Activated CD8-positive, alpha-beta memory T cell treated with anti-CD3 and anti-CD28 coated beads for 24 hours (primary cell): Measurements from ENCODE around the gene CENPC.
"Not testable (repeated sequence)": the region's sequence is repeated elsewhere in the genome, so short reads cannot be mapped to it uniquely, and the experiment has no call there.

Source experiments
- DNase-seq: peaks from one replicate; pipeline ENCODE4 v3.0.0-alpha.2; 2020

CENPC gene

DNA sequence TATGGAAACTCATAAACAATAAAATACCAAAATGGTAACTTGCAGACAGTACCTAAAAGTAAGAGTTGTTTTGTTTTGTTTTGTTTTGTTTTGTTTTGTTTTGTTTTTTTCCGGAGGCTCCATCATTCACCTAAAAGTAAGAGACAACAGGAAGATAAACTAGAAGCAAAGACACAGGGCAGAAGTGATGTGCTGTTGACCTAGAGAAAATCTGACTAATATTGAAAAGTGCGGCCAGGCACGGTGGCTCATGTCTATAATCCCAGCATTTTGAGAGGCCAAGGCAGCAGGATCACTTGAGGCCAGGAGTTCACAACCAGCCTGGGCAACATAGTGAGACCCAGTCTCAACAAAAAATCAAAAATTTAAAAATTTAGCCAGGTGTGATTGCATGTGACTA is 5.6 kb upstream of the CENPC start:
- no peak for DNase-seq

DNA sequence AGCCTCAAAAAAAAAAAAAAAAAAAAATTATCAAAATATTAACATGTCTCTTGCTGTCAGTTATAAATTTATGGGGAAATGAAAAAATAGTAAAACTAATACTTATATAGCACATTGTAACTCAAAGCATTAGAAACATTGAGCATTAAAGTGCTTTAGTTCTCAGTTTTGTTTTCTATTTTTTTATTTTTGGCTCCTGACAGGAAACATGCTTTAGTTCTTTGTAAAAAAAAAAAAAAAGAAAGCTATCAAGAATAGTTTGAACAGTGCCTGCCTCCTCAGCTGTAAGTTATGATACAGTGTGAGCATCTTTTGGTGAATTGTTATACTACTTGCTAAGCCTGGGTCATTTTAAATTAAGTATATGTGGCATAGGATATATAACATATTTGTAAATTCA is 5.1 kb upstream of the CENPC start:
- DNase-seq: no peak

DNA sequence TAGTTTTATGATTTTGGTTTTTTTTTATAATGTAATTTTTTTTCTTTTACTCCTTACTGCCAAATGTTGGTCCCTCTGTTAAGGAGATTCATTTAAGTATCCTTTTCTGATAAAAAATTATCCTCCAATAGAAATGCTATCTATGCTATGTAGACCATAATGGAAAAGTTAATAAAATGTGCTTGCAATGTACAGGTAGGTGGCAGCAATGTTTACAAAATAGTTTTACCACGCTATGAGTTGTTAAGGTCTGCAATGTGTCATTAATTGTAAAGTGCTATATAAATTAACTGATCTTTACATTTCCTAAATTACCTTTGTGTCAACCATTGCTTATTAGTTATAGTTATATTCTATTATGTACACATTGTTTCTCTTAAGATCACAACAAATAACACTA is 3.8 kb upstream of the CENPC start:
- DNase-seq: no peak

DNA sequence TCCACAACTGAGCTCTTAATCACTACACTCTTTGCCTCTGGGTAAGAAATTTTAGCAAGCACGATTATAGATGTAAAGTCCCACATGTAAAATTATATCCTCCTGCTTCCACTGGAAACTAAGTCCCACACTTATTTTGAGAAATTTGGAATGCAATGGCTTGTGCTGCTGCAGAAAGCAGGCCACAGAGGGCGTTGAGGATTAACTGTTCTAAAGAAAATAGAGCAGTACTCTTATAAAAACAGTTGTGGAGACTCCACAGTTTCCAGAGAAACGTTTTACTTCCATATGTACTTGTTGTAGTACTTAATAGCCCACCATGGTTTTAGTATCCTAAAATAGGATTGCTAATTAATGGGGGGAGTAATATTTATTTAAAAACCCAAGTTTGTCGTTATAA is 1.7 kb upstream of the CENPC start:
- DNase-seq: no peak

DNA sequence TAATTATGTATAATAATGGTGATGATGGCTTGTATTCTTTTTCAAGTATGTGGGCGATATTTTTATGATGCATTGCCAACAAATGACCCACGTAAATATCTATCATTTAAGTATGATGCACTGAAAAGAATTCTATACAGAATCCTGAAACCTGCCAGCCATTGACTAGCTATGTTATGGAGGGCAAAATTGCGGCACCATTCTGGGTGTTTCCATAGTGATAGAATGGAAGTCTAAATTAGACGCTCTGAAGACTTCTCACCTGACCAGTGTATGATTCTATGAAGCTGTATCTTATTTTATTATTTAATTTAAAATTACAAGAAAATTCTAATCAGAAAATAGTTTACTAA is 677 bp upstream of the CENPC start:
- no peak for DNase-seq

DNA sequence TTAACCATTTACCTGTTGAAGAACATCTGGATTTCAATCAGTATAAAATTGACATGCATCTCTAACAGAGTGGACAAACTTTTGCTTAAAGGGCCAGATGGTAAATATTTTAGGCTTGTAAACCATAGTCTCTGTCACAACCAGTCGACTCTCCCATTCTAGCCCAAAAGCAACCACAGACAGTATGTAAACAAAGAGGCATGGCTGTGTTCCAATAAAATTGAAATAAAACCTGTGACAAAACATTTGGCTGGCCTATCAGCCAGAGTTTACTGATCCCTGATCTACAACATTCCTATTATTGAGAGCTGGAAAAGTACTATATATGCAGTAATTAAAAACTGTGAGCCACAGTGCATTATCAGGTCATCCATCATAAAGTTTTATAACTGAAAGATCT is 3.2 kb downstream of the CENPC start:
- DNase-seq: no peak

DNA sequence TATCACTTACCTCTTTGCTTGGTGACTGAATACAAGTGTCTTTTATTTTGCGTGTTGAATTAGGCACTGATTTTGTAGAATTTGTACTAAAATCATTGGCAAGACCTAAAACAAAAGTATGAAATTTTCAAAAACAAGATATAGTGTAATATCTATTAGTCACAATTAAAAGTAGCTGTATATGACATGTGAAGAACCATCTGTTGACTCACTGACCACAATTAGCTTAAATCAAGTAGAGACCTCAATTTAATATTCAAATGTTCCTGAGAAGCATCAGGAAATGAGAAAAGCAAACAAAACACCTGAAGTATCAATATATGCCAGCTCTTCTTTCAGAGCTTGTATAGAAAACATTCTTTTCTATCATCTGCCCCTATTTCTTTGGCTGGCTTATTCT is 5.5 kb downstream of the CENPC start:
- no peak for DNase-seq

DNA sequence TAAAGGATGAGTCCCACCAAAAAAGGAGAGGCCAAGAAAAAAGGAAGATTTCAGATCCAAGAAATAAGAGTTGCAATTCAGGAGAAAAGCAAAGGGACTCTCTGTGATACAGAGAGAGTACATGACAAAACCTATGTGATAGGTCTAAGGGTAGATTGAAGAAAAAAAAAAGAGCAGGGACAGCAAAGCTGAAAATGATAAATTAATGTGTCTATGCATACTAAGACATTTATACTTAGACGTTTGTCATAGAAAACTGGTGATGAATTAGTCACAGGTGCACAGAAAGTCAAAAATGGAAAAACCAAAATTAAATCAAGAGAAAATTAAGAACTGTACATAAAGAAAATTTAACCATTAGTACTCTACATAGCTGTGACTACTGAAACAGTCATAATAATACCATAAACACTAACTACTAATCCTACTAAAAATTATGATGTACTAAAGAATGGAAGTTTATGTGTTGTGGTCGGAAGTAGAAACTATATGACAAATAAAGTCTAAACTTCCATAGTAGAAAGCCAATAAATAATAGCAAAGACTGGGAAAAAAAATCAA is 9.9 kb downstream of the CENPC start:
- DNase-seq: no peak

DNA sequence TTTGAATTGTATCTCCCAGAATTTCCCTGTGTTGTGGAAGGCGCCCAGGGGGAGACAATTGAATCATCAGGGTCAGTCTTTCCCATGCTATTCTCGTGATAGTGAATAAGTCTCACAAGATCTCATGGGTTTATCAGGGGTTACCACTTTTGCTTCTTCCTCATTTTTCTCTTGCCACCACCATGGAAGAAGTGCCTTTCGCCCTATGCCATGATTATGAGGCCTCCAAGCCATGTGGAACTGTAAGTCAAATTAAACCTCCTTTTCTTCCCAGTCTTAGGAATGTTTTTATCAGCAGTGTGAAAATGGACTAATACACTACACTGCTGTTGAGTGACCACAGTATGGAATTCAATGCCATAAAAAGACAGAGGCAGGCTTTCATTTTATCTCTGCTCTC is 12.2 kb downstream of the CENPC start:
- no peak for DNase-seq

DNA sequence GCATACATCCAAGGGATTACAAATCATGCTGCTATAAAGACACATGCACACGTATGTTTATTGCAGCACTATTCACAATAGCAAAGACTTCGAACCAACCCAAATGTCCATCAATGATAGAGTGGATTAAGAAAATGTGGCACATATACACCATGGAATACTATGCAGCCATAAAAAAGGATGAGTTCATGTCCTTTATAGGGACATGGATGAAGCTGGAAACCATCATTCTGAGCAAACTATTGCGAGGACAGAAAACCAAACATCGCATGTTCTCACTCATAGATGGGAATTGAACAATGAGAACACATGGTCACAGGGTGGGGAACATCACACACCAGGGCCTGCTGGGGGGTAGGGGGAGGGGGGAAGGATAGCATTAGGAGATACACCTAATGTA is 12.9 kb downstream of the CENPC start:
- DNase-seq: not testable (repeated sequence)

DNA sequence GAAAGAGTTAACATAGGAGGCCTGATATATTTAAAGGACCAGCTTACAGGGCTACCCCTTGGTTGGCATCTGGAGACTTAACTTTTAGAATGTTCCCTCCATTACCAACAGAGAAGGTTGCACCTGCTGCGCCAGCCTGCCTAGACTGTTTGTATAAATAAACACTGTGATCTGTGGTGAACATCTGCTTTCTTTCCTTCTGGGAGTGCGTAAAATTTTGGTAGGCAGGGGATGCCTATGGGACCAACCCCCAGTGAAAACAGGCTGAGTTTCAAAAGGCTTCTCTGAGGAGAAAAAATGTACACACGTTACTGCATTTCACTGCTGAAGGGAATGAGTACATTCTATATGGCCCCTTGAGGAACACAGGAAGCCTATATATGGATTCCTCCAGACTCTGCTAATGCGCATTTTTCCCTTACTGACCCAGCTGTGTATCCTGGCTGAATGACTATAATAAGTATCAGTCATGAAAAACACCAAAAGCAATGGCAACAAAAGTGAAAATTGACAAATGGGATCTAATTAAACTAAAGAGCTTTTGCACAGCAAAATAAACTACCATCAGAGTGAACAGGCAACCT is 13.8 kb downstream of the CENPC start:
- DNase-seq: no peak

DNA sequence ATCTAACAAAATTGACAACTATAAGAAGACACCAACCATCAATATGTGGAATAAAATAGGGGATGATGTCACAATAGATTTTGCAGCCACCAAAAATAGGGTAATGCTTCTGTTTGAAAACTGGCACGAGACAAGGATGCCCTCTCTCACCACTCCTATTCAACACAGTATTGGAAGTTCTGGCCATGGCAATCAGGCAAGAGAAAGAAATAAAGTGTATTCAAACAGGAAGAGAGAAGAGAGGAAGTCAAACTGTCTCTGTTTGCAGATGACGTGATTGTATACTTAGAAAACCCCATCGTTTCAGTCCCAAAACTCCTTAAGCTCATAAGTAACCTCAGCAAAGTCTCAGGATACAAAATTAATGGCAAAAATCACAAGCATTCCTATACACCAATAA is 21.2 kb downstream of the CENPC start:
- not testable (repeated sequence) for DNase-seq

DNA sequence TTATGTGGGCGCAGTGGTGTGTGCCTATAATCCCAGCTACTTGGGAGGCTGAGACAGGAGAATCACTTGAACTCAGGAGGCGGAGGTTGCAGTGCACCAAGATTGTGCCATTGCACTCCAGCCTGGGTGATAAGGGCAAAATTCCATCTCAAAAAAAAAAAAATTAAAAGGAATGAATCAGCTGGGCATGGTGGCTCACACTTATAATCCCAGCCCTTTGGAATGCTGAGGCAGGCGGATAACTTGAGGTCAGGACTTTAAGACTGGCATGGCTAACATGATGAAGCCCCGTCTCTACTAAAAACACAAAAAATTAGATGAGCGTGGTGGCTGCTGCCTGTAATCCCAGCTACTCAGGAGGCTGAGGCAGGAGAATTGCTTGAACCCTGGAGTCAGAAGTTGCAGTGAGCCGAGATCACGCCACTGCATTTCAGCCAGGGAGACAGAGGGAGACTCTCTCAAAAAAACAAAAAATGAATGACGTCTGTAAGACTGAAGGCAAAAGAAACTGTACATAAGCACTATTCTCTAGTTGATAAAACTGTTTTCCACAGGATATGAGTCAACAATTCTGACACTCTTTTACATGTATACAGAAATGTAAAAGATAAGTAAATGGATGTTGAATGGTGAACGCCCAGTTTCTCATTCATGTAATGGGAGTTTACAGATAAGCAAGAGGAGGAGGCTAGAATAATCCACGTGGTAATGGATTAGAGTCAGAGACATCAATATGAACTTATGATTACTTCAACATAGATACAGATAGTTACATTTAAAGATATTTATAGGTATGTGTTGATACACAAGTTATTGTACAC is 22.2 kb downstream of the CENPC start:
- DNase-seq: no peak

DNA sequence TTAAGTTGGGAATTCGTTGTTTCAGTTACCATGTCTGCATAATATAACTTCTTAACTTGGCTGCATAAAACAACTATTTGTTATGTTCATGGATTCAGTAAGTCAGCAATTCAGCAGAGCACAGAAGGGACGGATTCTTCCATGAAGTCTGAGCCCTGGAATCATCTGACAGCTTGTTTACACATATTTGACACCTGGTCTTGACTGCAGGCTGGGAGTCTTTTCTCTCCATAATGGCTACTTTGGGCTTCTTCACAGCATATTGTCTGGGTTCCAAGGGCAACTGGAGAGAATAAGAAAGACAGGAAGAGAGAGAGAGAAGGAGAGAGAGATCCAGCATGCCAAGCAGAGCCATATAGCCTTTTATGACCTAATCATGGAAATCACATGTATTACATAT is 23.1 kb downstream of the CENPC start:
- no peak for DNase-seq

DNA sequence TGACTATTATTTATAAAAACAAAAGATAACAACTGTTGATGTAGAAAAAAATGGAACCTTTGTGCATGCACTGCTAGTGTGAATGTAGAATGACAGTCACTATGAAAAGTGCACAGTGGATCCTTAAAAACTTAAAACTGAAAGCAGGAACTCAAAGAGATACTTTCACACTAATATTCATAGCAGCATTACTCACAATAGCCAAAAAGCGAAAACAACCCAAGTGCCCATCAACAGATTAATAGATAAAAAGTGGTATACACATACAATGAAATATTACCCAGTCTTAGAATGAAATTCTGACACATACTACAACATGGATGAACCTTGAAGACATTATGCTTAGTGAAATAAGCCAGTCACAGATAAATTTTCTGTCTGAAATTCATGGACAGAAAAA is 23.8 kb downstream of the CENPC start:
- DNase-seq: no peak

DNA sequence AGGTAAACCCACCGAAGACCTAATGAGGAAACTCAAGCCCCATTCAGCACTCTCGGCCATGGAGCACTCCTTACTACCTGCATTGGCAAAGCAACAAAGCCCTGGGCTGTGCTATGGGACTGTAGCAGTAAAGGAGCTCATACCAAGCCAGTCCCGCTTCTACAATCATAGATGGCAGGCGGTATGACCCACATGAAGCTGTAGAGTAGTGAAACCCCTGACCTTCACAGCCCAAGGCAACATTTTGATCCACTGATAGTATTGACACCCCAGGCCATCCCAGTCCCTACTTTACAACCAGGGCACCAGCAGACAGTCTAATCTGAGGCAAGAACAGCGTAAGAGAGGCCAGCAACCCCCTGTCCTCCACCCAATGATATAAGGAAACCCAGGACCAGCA is 25.2 kb downstream of the CENPC start:
- no peak for DNase-seq

DNA sequence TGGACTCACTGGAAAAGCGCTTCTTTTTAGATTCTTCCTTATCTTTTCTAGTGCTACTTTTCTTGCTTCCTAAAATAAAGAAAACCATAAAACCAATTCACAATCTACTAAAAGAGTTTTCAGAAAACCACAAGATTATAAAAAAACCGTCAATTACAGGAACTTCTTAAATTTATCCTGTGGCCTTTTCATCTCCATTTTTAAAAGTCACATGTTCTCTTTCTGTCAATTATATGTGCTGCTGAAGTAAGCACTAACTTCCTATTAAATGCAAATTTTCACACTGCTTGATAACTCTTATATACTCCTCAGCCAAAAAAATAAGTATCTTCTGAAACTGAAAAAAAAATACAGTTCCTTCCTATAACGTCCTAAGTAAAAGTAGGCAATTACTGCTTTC is 32.8 kb downstream of the CENPC start:
- no peak for DNase-seq

DNA sequence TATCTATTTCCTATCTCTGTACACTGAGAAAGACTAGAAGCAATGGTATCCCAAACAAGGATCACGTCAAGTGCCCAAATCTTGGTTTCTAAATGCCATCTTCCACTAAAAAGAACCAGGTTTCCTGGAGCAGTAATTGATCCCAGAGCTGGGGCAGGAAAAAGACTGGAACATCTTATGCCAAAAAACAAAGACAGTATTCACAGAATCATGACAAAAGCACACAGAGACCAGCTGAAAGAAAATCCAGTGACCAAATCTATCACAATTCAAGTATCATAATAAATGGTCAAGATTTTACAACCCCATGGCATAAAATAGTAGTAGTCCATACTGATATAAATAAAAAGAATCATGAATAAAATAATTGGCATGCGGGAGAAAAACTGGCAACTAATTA is 44.9 kb downstream of the CENPC start:
- DNase-seq: no peak

DNA sequence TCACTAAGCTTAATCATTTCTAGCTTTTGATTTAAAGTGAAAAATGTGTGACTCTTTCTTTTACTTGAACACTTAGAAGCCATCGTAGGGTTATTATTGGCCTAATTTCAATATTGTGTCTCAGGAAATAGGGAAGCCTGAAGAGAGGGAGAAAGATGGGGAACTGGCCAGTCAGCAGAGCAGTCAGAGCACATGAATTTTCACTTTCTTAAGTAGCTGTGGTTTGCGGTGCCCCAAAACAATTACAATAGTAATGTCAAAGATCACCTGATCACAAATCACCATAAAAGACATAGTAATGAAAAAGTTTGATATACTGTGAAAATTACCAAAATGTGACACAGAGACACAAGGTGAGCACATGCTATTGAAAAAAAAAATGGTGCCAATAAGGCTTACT is 45.5 kb downstream of the CENPC start:
- DNase-seq: no peak

DNA sequence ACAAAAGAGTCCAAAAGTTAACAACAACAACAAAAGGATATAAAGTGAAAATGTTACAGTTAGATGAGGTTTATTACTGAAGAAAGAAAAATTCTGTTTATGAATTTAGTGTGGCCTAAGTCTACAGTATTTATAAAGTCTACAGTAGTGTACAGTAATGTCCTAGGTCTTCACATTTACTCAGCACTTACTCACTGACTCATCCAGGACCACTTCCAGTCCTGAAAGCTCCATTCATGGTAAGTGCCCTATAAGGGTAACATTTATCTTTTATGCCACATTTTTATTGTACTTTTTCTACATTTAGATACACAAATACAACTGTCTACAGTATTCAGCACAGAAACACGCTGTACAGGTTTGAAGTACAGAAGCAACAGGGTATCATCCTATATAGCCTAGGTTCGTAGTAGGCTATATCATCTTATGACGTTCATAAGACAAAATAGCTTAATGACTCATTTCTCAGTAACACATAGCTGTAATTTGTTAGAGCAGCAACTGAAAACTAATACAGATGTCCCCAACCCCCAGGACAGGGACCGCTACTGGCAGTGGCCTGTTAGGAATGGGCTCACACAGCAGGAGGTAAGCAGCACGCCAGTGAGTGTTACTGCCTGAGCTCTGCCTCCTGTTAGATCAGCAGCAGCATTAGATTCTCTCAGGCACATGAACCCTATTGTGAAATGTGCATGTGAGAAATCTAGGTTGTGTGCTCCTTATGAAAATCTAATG is 61.3 kb downstream of the CENPC start:
- no peak for DNase-seq

DNA sequence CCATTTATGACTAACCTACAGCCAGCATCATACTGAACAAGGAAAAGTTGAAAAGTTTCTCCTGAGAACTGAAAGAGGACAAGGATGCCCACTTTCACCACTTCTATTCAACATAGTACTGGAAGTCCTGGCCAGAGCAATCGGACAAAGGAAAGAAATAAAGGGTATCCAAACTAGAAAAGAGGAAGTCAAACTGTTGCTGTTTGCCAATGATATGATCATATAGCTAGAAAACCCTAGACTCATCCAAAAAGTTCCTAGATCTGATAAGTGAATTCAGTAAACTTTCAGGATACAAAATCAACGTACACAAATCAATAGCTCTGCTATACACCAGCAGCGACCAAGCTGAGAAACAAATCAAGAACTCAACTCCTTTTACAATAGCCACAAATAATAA is 64.5 kb downstream of the CENPC start:
- no peak for DNase-seq

DNA sequence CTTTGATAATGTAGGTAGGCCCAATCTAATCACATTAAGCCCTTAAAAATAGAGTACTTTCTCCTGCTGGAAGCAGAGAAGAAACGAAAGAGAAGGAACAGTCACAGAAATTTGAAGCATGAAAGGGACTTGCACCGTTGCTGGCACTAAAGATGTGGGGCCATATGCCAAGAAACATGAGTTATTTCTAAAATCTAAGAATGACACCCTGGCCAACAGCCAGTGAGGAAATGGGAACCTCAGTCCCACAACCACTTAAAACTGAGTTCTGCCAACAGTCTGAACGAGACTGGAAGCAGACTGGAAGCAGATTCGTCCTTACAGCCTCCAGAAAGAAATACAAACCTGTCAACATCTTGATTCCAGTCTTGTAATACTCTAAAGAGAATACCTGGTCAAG is 70.1 kb downstream of the CENPC start:
- no peak for DNase-seq

DNA sequence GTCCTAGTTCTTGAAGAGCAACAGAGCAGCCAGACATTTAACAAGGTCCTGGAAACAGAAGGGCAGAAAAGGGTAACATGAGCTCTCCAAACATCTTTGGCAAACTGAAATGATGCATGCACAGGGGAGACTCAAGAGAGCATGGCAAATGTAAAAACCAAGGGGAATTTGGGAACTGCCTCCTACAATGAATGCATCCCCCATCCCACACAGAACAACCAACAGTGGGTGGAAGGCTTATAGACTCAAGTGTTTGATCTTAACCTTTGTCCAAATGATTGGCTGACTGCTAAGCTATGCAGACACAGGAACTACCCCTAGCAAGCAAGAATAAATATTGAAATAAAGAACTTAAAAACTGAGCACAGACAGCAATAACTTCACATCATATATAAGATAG is 74.4 kb downstream of the CENPC start:
- no peak for DNase-seq

DNA sequence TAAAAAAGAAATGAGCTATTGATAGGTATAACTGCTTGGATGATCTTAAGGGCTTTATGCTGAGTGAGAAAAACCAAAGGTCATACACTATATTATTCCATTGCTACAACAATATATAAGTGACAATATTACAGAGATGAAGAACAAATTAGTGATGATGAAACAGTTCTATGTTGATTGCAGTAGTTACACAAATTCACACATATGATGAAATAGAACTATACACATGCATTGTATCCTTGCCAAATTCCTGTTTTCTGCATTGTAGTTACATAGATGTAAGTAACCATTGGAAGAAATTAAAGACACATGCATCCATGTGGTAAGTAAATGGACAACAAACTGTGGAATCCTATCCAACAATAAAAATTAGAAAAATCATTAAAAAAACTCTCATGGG is 76.5 kb downstream of the CENPC start:
- DNase-seq: no peak
